CD8-positive, alpha-beta memory T cell (primary cell): ENCODE measurements around the gene GARIN5B. TPM values are rescaled to one million over a fixed set of nuclear protein-coding genes. Genes with fewer than 3 reads are reported as not detected.

Experiments
- CTCF ChIA-PET: fragments of 350-600 bp; sonication (Branson Sonifier 250); formaldehyde crosslinking; loops from one replicate; lab custom pipeline; 2021; ENCODE audit warnings: antibody characterized with exemption; lab: Charles Lee
- POLR2A ChIA-PET: fragments of 350-600 bp; sonication (Branson Sonifier 250); formaldehyde crosslinking; loops from one replicate; lab custom pipeline; 2021; ENCODE audit warnings: antibody characterized with exemption; lab: Charles Lee
- DNase-seq, 5 donors: peaks; one replicate each; pipeline versions ENCODE4 v3.0.0 to v3.0.0-alpha.2; 2020 to 2022; ENCODE audit warnings: mixed read lengths in 1 of 5
- H3K27ac ChIP-seq: one replicate; pipeline ENCODE4 v1.7.0; 2013; ENCODE audit warnings: low read depth, mild to moderate bottlenecking, low read length, moderate library complexity
- H3K27me3 ChIP-seq: 2 replicates; pipeline ENCODE4 v1.7.0; 2013; ENCODE audit warnings: low read length, mild to moderate bottlenecking; ENCODE audit not compliant: insufficient read depth, poor library complexity, severe bottlenecking
- H3K36me3 ChIP-seq: 2 replicates; pipeline ENCODE4 v1.7.0; 2013; ENCODE audit warnings: mild to moderate bottlenecking, low read length, moderate library complexity; ENCODE audit not compliant: insufficient read depth
- H3K4me1 ChIP-seq: 2 replicates; pipeline ENCODE4 v1.7.0; 2013; ENCODE audit warnings: mild to moderate bottlenecking, low read length, moderate library complexity; ENCODE audit not compliant: insufficient read depth
- H3K4me3 ChIP-seq: 2 replicates; pipeline ENCODE4 v1.7.0; 2013; ENCODE audit warnings: mild to moderate bottlenecking, low read length
- H3K9me3 ChIP-seq: 2 replicates; pipeline ENCODE4 v1.7.0; 2013; ENCODE audit warnings: mild to moderate bottlenecking, low read length
- H3K27ac Mint-ChIP-seq, 8 donors: one replicate each; pipeline ENCODE4 v1.8.0; 2020 to 2021; ENCODE audit warnings: mixed read lengths in 8 of 8, mild to moderate bottlenecking in 6 of 8, inconsistent platforms in 3 of 8, moderate library complexity in 3 of 8
- H3K27me3 Mint-ChIP-seq, 2 donors: one replicate each; pipeline ENCODE4 v1.8.0; 2020 to 2021; ENCODE audit warnings: mixed read lengths in 2 of 2, mild to moderate bottlenecking in 1 of 2, moderate library complexity in 1 of 2
- H3K36me3 Mint-ChIP-seq, 3 donors: one replicate each; pipeline ENCODE4 v1.8.0; 2020 to 2021; ENCODE audit warnings: mixed read lengths in 3 of 3, inconsistent platforms in 1 of 3, mild to moderate bottlenecking in 1 of 3
- H3K4me1 Mint-ChIP-seq, 3 donors: one replicate each; pipeline ENCODE4 v1.8.0; 2020 to 2021; ENCODE audit warnings: mixed read lengths in 3 of 3, inconsistent platforms in 1 of 3, mild to moderate bottlenecking in 1 of 3
- H3K4me3 Mint-ChIP-seq, 7 donors: one replicate each; pipeline ENCODE4 v1.8.0; 2020 to 2021; ENCODE audit warnings: mixed read lengths in 7 of 7, mild to moderate bottlenecking in 6 of 7, moderate library complexity in 4 of 7, inconsistent platforms in 2 of 7
- H3K9me3 Mint-ChIP-seq, 5 donors: one replicate each; pipeline ENCODE4 v1.8.0; 2020 to 2022; ENCODE audit warnings: mixed read lengths in 5 of 5, mild to moderate bottlenecking in 3 of 5, moderate library complexity in 2 of 5, inconsistent platforms in 1 of 5
- polyA plus RNA-seq: library from polyadenylated mRNA; unstranded; fragments of 300-500 nt; fragmentation: Illumina TruSeq; gene quantifications from one replicate; pipeline ENCODE4 v1.2.3, GENCODE V29; 2021
- total RNA-seq, 2 experiments: library from RNA; stranded (reverse); gene quantifications; one replicate each; pipeline ENCODE4 v1.2.3, GENCODE V29; 2021

GARIN5B gene
- total and polyA plus RNA-seq, 3 experiments from 2014 or later, result not detected

DNA sequence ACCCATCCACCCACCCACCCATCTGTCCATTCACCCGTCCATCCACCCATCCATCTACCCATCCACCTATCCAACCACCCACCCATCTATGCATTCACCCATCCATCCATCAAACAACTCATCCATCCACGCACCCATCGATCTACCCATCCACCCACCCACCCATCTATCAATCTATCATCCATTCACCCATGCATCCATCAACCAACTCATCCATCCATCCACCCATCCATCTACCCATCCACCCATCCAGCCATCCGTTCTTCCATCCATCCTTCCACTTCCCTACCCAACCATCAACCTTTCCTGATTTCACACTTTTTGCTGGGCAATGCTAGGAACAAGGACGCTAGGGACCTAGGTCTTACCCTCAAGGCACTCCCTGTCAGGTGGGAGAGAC lies 19.0 kb upstream of the GARIN5B start:
- POLR2A ChIA-PET, result interaction anchor here (1.1 kb wide), 1 partner anchor 43 kb away, joined by 3 read pairs; no protein-coding TSS in a partner anchor

GRCh38 chr19:55379174-55379573 lies 16.1 kb upstream of the GARIN5B start:
- ChIA-PET CTCF (no interaction called here), POLR2A (no interaction called here)
- peaks cover 0 to 2% (median 0%) of the 10 kb centered on the region in 3 donors for H3K36me3 Mint-ChIP-seq
- H3K27me3 Mint-ChIP-seq, result peaks cover 0 to 6% of the 10 kb centered on the region in 2 donors
- H3K27me3 ChIP-seq, result peaks cover 6% of the 10 kb centered on the region
- H3K27ac ChIP-seq, result no peak overlapping the region
- H3K36me3 ChIP-seq, result no peaks in the 10 kb centered on the region
- H3K9me3 Mint-ChIP-seq, result no peaks in the 10 kb centered on the region
- no peaks in the 10 kb centered on the region for H3K9me3 ChIP-seq
- peaks cover 8% of the 10 kb centered on the region for H3K4me1 ChIP-seq
- peaks cover 13 to 22% (median 19%) of the 10 kb centered on the region in 3 donors for H3K4me1 Mint-ChIP-seq
- H3K27ac Mint-ChIP-seq, result no peak overlapping the region
- DNase-seq, result no peak
- no peak overlapping the region for H3K4me3 ChIP-seq
- peak overlapping the region in 1 of 7 donors; percentile 74 for H3K4me3 Mint-ChIP-seq

More for the DNA sequence above, 19.0 kb upstream of the GARIN5B start:
- Mint-ChIP-seq H3K4me3 (peak overlapping the region; percentile 38 to 87 (median 77)), H3K9me3 (no peaks in the 10 kb centered on the region), H3K27ac (peak overlapping the region in 4 of 8 donors; percentile 15 to 72 (median 48)), H3K36me3 (peaks cover 3 to 17% (median 7%) of the 10 kb centered on the region in 3 donors), H3K27me3 (peaks cover 0 to 10% of the 10 kb centered on the region in 2 donors), H3K4me1 (peaks cover 31 to 45% (median 39%) of the 10 kb centered on the region in 3 donors)
- Histone ChIP-seq H3K4me3 (no peak overlapping the region), H3K4me1 (peaks cover 25% of the 10 kb centered on the region), H3K9me3 (no peaks in the 10 kb centered on the region), H3K27ac (no peak overlapping the region), H3K36me3 (peaks cover 7% of the 10 kb centered on the region), H3K27me3 (no peaks in the 10 kb centered on the region)
- CTCF ChIA-PET, result interaction anchor here (2.3 kb wide), 1 partner anchor 241 kb away, joined by 12 read pairs; no protein-coding TSS in a partner anchor
- DNase-seq, result no peak

- ChIA-PET CTCF (no interaction called here), POLR2A (no interaction called here)
- no peaks in the 10 kb centered on the region for H3K36me3 ChIP-seq
- H3K27ac ChIP-seq, result no peak overlapping the region
- H3K9me3 ChIP-seq, result no peaks in the 10 kb centered on the region
- peaks cover 0 to 2% (median 0%) of the 10 kb centered on the region in 3 donors for H3K36me3 Mint-ChIP-seq
- no peak overlapping the region for H3K4me3 ChIP-seq
- peaks cover 11% of the 10 kb centered on the region for H3K27me3 ChIP-seq
- no peak overlapping the region for H3K27ac Mint-ChIP-seq
- peaks cover 14 to 18% (median 17%) of the 10 kb centered on the region in 3 donors for H3K4me1 Mint-ChIP-seq
- no peak for DNase-seq
- H3K27me3 Mint-ChIP-seq, result peaks cover 7 to 11% of the 10 kb centered on the region in 2 donors
- no peak overlapping the region for H3K4me3 Mint-ChIP-seq
- H3K9me3 Mint-ChIP-seq, result no peaks in the 10 kb centered on the region
- H3K4me1 ChIP-seq, result no peaks in the 10 kb centered on the region
Measured at GRCh38 chr19:55377356-55378131, 14.5 kb upstream of the GARIN5B start.

DNA sequence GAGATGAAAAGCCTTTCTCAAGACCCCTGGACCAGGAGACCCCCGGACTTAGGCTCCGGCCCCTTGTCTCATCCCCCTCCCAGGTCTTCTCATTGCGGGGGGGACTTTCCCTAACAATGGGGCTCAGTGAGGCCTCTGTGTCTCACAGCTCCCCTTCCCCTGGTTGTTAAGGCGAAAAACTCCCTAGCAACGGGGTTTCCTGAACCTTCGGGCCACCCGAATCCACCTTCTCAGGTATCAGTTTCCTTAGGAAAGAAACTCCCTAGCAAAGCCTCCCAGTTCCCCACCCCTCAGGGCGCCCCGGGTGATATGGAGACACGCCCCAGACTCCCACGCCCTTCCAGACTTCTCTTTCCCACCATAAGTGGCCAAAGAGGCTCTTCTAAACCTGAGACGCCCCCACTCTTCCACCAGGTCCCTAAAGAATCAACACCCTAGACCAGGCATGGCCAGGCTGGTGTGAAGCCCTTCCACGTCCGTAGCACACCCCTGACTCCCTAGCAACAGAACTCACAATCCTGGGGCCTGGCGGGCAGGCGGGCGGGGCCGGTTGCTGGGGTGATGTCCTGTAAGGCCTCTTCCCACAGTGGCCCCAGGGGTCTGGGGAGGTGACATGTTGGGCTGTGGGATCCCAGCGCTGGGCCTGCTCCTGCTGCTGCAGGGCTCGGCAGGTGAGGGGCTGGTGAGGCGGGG lies 13.3 kb upstream of the GARIN5B start, which contains the start of gene TMEM190:
TSS of gene TMEM190 (plus strand) at position 586 of the 693 bp plus-strand sequence. CDS start at position 614, 28 bp downstream.
- no peak within 1 kb of the TSS for H3K4me3 Mint-ChIP-seq
- H3K27ac Mint-ChIP-seq, result no peak within 1 kb of the TSS
- Histone ChIP-seq H3K27me3 (peaks cover 19% of the 10 kb centered on the region), H3K9me3 (no peaks in the 10 kb centered on the region), H3K36me3 (no peaks in the 10 kb centered on the region), H3K4me3 (no peak within 1 kb of the TSS), H3K27ac (no peak within 1 kb of the TSS), H3K4me1 (no peaks in the 10 kb centered on the region)
- peaks cover 18 to 19% of the 10 kb centered on the region in 2 donors for H3K27me3 Mint-ChIP-seq
- ChIA-PET CTCF (no interaction called here), POLR2A (interaction anchor here (1.1 kb wide), 1 partner anchor 8 kb away, joined by 4 read pairs; the partner anchor contains the start of gene TMEM238)
- no peak for DNase-seq
- H3K9me3 Mint-ChIP-seq, result no peaks in the 10 kb centered on the region
- peaks cover 0 to 2% (median 0%) of the 10 kb centered on the region in 3 donors for H3K36me3 Mint-ChIP-seq
- peaks cover 3 to 7% (median 5%) of the 10 kb centered on the region in 3 donors for H3K4me1 Mint-ChIP-seq

- peaks cover 0 to 2% (median 0%) of the 10 kb centered on the region in 5 donors for H3K9me3 Mint-ChIP-seq
- Histone ChIP-seq H3K36me3 (no peaks in the 10 kb centered on the region), H3K27ac (no peak overlapping the region), H3K4me1 (peaks cover 6% of the 10 kb centered on the region), H3K9me3 (no peaks in the 10 kb centered on the region), H3K27me3 (peaks cover 34% of the 10 kb centered on the region), H3K4me3 (no peak overlapping the region)
- ChIA-PET CTCF (no interaction called here), POLR2A (no interaction called here)
- H3K4me1 Mint-ChIP-seq, result peaks cover 7 to 13% (median 8%) of the 10 kb centered on the region in 3 donors
- H3K36me3 Mint-ChIP-seq, result peaks cover 0 to 2% (median 0%) of the 10 kb centered on the region in 3 donors
- no peak overlapping the region for H3K4me3 Mint-ChIP-seq
- H3K27me3 Mint-ChIP-seq, result peaks cover 29 to 32% of the 10 kb centered on the region in 2 donors
- no peak for DNase-seq
- peak overlapping the region in 1 of 8 donors; percentile 49 for H3K27ac Mint-ChIP-seq
Measured at GRCh38 chr19:55373993-55374757, 11.1 kb upstream of the GARIN5B start.

GRCh38 chr19:55373306-55373992 lies 10.4 kb upstream of the GARIN5B start:
- Mint-ChIP-seq H3K27ac (peak overlapping the region in 1 of 8 donors; percentile 49), H3K9me3 (peaks cover 0 to 2% (median 0%) of the 10 kb centered on the region in 5 donors), H3K36me3 (peaks cover 0 to 2% (median 0%) of the 10 kb centered on the region in 3 donors), H3K4me3 (peak overlapping the region in 1 of 7 donors; percentile 36), H3K27me3 (peaks cover 29 to 38% of the 10 kb centered on the region in 2 donors), H3K4me1 (peaks cover 7 to 13% (median 8%) of the 10 kb centered on the region in 3 donors)
- H3K4me1 ChIP-seq, result peaks cover 6% of the 10 kb centered on the region
- H3K9me3 ChIP-seq, result no peaks in the 10 kb centered on the region
- H3K27ac ChIP-seq, result no peak overlapping the region
- DNase-seq, result no peak
- no peaks in the 10 kb centered on the region for H3K36me3 ChIP-seq
- H3K4me3 ChIP-seq, result no peak overlapping the region
- POLR2A ChIA-PET, result interaction anchor here (0.6 kb wide), 1 partner anchor 15 kb away, joined by 11 read pairs; no protein-coding TSS in a partner anchor
- CTCF ChIA-PET, result no interaction called here
- peaks cover 34% of the 10 kb centered on the region for H3K27me3 ChIP-seq
